GM18520 (cell line): ENCODE results near the gene ZNF430.
"Not testable (repeated sequence)": the region's sequence is repeated elsewhere in the genome, so short reads cannot be mapped to it uniquely, and the experiment has no call there.

Experiments used
- ATAC-seq: cut with Tn5 transposase; IDR thresholded peaks from one replicate; pipeline ENCODE4 v1.9.1; 2021; ENCODE audit not compliant: unreplicated experiment

Gene ZNF430

GRCh38 chr19:21020298-21021227, at the start of gene ZNF430:
ZNF430 (plus strand) TSS chr19:21020657; CDS start chr19:21020801, 144 bp downstream.
- ATAC-seq: peak; percentile 87

- ATAC-seq: not testable (repeated sequence)
These were observed 27.7 kb upstream of the ZNF430 start for GRCh38 chr19:20992788-20993187.

GRCh38 chr19:20999731-21000352, 20.6 kb upstream of the ZNF430 start:
- ATAC-seq: peak; percentile 72

- not testable (repeated sequence) for ATAC-seq
These were observed 781 bp downstream of the ZNF430 start for GRCh38 chr19:21021238-21021637.

DNA sequence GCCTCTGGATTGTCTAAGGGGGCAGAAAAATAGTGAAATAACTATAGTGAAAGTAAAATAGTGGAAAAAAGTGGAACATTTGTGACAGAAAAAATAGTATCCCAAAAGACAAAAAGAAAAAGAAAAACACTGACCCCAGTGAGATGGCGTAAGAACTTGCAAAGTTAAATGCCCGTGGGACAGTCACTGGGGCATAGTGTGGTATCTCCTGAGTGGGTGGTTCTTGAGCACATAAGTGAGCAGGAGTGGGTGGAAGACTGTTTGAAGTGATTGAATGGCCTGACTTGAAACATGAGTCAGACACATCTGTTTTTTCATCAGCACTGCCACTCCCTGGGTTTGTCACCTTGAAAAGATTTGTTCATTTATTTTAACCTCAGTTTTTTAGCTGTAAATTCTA, 2.5 kb downstream of the ZNF430 start:
- no peak for ATAC-seq

- no peak for ATAC-seq
These were observed 3.4 kb downstream of the ZNF430 start for GRCh38 chr19:21023901-21024300.

- no peak for ATAC-seq
These were observed 8.5 kb downstream of the ZNF430 start for GRCh38 chr19:21028969-21029268.

DNA sequence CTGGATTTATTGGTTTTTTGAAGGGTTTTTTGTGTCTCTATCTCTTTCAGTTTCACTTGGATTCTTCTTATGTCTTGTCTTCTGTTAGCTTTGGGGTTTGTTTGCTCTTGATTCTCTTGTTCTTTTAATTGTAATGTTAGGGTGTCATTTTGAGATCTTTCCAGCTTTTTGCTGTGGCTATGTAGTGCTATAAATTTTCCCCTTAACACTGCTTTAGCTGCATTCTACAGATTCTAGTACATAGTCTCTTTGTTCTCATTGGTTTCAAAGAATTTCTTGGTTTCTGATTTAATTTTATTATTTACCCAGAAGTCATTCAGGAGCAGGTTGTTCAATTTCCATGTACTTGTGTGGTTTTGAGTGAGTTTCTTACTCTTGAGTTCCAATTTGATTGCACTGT, 24.6 kb downstream of the ZNF430 start:
- ATAC-seq: no peak

GRCh38 chr19:21046489-21046888, 26.0 kb downstream of the ZNF430 start:
- ATAC-seq: no peak

- ATAC-seq: no peak
These were observed 27.3 kb downstream of the ZNF430 start for GRCh38 chr19:21047716-21048115.

DNA sequence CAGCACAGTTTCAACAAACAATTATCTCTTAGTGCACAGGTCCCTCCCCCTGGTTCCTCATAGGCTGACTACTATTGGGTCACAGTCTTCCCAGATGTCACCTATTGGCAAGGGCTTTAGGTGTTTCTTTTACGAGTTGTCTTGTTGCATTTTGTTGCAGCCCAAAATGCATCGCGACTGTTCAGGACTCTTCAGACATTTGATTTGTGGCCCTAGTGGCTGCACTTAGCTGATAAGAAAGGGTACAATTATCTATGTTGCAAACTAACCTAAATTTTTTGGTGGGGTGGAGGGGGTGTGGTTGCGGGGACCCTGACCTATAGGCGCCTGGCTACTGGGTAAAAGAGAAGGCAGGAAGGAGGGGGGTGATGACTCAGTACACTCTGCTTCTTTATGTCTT, 32.4 kb downstream of the ZNF430 start:
- no peak for ATAC-seq

DNA sequence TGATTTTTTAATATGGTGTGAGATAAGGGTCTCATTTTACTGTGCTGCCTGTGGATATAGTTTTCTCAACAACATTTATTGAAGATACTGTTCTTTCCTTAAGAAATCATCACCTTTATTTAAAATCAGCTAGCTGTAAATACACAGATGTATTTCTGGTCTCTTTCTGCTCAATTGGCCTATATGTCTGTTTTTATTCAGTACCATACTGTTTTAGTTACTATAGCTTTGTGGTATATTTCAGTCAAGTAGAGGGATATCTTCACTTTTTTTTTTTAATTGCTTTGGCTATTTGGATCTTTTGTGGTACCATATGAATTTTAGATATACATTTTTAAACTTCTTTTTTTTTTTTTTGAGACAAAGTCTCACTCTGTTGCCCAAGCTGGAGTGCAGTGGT, 44.9 kb downstream of the ZNF430 start:
- ATAC-seq: no peak

- ATAC-seq: peak; percentile 89
These were observed 61.8 kb downstream of the ZNF430 start, which contains the start of gene ZNF714 for GRCh38 chr19:21082011-21082975. ZNF714 (plus strand) TSS chr19:21082203; CDS start chr19:21098269, 16,066 bp downstream.

DNA sequence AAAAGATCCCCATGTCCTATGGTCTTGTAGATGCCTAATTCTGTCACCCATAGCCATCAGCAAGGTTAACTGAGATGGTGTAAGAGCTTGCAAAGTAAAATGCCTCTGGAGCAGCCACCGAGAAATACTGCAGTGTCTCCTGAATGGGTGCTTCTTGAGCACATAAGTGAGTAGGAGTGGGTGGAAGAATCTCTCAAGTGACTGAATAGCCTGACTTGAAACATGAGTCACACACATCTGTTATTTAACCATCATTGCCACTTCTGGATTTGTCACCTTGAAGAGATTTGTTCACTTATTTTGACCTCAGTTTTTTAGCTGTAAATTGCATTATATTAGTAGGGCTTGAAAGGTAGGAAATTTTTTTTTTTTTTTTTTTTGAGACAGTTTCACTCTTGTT, 63.9 kb downstream of the ZNF430 start:
- ATAC-seq: no peak

GRCh38 chr19:21087871-21088270, 67.4 kb downstream of the ZNF430 start:
- no peak for ATAC-seq

- no peak for ATAC-seq
These were observed 71.7 kb downstream of the ZNF430 start for GRCh38 chr19:21092109-21092508.

GRCh38 chr19:21094347-21095025, 74.0 kb downstream of the ZNF430 start:
- ATAC-seq: no peak

- no peak for ATAC-seq
These were observed 77.8 kb downstream of the ZNF430 start for GRCh38 chr19:21098291-21098690.

- no peak for ATAC-seq
These were observed 81.2 kb downstream of the ZNF430 start for GRCh38 chr19:21101521-21102242.

- ATAC-seq: no peak
These were observed 88.7 kb downstream of the ZNF430 start for GRCh38 chr19:21109116-21109515.
